Effector memory CD8-positive, alpha-beta T cell (primary cell): ENCODE results near the gene PDZRN3.

Source experiments
- ATAC-seq: fragments of 150-1000 bp; cut with Tn5 transposase; replicated peaks from 2 replicates; pipeline ENCODE4 v1.10.0; 2021; ENCODE audit warnings: mild to moderate bottlenecking, moderate library complexity
- DNase-seq, 3 experiments: peaks; one replicate each; pipeline ENCODE4 v3.0.0; 2021
- H3K27ac Mint-ChIP-seq, 2 donors: one replicate each; pipeline ENCODE4 v1.8.0; 2022; ENCODE audit warnings: mild to moderate bottlenecking in 2 of 2, mixed read lengths in 2 of 2, moderate library complexity in 2 of 2
- H3K27me3 Mint-ChIP-seq, 2 donors: one replicate each; pipeline ENCODE4 v1.8.0; 2022; ENCODE audit warnings: mixed read lengths in 2 of 2
- H3K36me3 Mint-ChIP-seq: one replicate; pipeline ENCODE4 v1.8.0; 2022; ENCODE audit warnings: mild to moderate bottlenecking, moderate library complexity, mixed read lengths; ENCODE audit not compliant: insufficient read depth
- H3K4me1 Mint-ChIP-seq, 2 donors: one replicate each; pipeline ENCODE4 v1.8.0; 2022; ENCODE audit warnings: low read depth in 2 of 2, mixed read lengths in 2 of 2
- H3K4me3 Mint-ChIP-seq, 2 donors: one replicate each; pipeline ENCODE4 v1.8.0; 2022; ENCODE audit warnings: mild to moderate bottlenecking in 2 of 2, mixed read lengths in 2 of 2, moderate library complexity in 2 of 2
- H3K9me3 Mint-ChIP-seq, 2 donors: one replicate each; pipeline ENCODE4 v1.8.0; 2022; ENCODE audit warnings: mixed read lengths in 2 of 2

Gene PDZRN3

DNA sequence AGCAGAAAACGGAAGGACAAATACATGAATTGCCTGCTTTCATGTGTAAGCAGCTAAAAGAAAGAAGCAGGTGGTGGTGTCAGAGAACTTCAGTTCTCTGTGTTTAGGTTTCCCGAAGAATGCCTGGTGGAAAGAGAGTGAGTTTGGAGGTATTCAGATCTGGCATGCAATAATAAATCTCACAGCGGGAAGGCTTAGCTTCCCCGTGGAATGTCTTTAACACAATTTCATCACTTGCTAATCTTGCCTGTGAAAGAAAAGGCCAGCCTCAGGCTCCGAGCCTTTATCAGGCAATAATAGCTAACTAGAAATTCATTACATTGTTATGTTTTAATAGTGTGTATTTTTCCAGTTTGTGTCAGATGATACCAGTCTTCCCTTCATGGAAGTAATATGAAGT, 220.3 kb downstream of the PDZRN3 start:
- no peaks in the 10 kb centered on the region for H3K4me1 Mint-ChIP-seq
- H3K9me3 Mint-ChIP-seq: no peaks in the 10 kb centered on the region
- no peak overlapping the region for H3K27ac Mint-ChIP-seq
- no peaks in the 10 kb centered on the region for H3K36me3 Mint-ChIP-seq
- no peaks in the 10 kb centered on the region for H3K27me3 Mint-ChIP-seq
- ATAC-seq (no peak), DNase-seq (no peak)
- no peak overlapping the region for H3K4me3 Mint-ChIP-seq

DNA sequence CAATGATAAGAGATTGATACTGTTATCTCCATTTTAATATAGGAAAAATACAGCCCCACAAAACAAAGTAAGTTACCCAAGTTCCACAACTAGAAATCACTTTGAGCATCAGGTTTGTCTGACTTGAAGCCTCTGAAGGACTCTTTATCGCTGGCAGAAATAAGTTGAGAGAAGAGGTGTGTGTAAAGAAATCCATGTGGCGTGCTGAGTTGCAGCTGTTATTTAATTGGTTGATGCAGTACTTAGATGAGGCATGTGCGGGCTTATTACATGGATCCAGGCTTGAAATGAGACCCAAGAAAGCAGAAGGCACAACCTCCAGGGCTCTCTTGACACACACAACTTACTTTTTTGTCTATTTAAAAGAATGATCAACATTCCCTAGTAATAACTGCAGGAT, 221.3 kb downstream of the PDZRN3 start:
- no peaks in the 10 kb centered on the region for H3K4me1 Mint-ChIP-seq
- no peak for ATAC-seq
- no peak overlapping the region for H3K27ac Mint-ChIP-seq
- H3K36me3 Mint-ChIP-seq: no peaks in the 10 kb centered on the region
- H3K27me3 Mint-ChIP-seq: no peaks in the 10 kb centered on the region
- H3K9me3 Mint-ChIP-seq: no peaks in the 10 kb centered on the region
- no peak overlapping the region for H3K4me3 Mint-ChIP-seq
- DNase-seq: no peak

DNA sequence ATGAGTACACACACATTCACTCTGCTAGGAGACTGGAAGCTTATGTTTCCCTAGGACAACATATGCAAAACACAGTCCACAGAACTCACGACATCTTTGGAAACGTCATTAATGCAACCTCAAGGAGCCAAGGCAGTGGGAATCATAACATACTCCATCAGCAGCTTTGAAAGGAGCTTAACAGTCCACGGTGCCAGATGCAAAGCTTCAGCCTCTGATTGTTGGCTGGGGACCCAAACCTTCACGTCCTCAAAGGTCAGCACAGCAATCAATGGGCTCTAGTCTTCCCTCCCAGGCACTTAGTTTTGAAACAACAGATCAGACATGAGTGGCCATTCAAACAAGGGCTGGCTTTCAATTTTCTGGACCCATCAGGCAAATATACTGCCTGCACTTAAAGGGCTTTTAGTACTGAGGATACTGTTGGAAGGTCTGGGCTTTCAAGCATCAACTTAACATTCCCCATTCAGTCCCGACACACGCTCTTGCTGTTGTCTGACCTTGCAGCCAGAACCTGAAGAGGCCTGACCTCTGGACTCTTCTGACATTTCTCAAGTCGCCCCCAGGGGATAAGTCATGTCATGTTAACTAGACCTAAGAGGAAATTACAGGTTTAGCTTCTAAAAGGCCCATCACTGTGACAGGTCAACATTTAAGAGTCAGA, 223.0 kb downstream of the PDZRN3 start:
- ATAC-seq (no peak), DNase-seq (no peak)
- H3K9me3 Mint-ChIP-seq: no peaks in the 10 kb centered on the region
- H3K36me3 Mint-ChIP-seq: no peaks in the 10 kb centered on the region
- H3K4me1 Mint-ChIP-seq: no peaks in the 10 kb centered on the region
- no peaks in the 10 kb centered on the region for H3K27me3 Mint-ChIP-seq
- H3K4me3 Mint-ChIP-seq: no peak overlapping the region
- H3K27ac Mint-ChIP-seq: no peak overlapping the region

DNA sequence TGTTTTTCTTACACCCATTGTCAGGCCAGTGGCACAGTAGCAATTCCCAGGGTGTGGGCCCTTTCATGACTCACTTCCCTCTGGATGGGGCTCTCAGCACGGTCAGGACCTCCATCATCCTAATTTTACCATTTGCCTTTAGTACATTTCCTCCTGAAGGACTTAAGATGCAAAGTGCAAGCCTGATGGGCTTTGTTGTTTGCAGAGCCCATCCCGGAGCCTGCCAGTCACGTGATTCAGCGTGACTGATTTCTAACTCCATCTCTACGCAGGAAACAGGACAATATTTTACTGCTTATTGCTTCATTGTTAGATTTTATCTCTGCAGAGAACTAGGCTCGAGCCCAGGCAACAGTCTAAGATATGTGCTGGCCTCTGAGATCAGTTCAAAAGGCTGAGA, 223.7 kb downstream of the PDZRN3 start:
- H3K27ac Mint-ChIP-seq: no peak overlapping the region
- no peaks in the 10 kb centered on the region for H3K9me3 Mint-ChIP-seq
- no peaks in the 10 kb centered on the region for H3K4me1 Mint-ChIP-seq
- H3K36me3 Mint-ChIP-seq: no peaks in the 10 kb centered on the region
- no peak for DNase-seq
- no peaks in the 10 kb centered on the region for H3K27me3 Mint-ChIP-seq
- ATAC-seq: no peak
- H3K4me3 Mint-ChIP-seq: no peak overlapping the region

DNA sequence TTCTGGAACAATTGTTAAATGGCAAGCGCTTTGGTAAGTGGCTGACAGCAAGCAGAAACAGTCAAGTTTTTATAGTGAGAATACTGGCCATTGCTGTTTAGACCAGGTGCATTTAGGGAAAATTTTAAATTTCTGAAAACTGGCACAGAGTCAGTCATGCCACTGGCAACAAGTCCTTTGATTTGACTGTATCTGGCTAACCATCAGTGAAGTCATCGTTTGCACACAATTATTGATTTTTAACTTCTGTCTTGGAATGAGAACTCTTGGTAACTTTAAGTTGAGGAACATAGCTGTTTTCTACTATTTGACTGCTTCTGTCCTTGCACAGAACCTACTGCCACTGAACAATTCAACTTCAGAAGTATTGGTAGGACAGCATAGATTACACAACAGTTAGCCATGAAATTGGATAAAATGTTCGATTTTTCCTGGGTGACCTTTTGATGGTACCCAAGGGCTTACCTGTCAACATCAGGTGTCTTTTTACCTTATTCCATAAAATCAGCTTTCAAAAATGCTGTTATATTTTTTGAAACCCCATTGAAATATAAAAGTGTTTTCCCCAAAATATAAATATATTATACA, 225.0 kb downstream of the PDZRN3 start:
- DNase-seq (no peak), ATAC-seq (no peak)
- H3K27ac Mint-ChIP-seq: no peak overlapping the region
- no peaks in the 10 kb centered on the region for H3K36me3 Mint-ChIP-seq
- no peaks in the 10 kb centered on the region for H3K4me1 Mint-ChIP-seq
- H3K27me3 Mint-ChIP-seq: no peaks in the 10 kb centered on the region
- H3K9me3 Mint-ChIP-seq: no peaks in the 10 kb centered on the region
- no peak overlapping the region for H3K4me3 Mint-ChIP-seq

DNA sequence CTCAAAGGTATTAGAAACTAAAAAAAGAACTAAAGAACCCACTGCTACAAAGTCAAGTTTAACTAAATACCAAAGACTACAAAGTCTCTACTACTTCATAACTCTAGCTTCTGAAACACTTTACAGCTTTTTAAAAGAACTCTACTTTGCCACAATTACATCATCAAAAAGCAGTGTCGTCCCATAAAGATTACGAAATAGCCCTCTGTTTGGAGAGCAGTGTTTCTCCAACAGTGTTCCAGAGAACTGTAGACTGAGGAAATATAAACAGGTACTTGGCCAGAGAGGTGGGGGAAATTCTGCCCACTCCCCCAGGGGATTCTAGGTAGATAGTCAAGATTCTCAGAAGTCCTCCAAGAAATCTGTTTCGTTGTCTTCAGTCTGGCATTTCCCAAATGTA, 225.6 kb downstream of the PDZRN3 start:
- no peak for ATAC-seq
- Mint-ChIP-seq H3K27me3 (no peaks in the 10 kb centered on the region), H3K4me1 (no peaks in the 10 kb centered on the region), H3K36me3 (no peaks in the 10 kb centered on the region), H3K27ac (no peak overlapping the region), H3K9me3 (peaks cover 0 to 2% of the 10 kb centered on the region in 2 donors), H3K4me3 (no peak overlapping the region)
- no peak for DNase-seq

DNA sequence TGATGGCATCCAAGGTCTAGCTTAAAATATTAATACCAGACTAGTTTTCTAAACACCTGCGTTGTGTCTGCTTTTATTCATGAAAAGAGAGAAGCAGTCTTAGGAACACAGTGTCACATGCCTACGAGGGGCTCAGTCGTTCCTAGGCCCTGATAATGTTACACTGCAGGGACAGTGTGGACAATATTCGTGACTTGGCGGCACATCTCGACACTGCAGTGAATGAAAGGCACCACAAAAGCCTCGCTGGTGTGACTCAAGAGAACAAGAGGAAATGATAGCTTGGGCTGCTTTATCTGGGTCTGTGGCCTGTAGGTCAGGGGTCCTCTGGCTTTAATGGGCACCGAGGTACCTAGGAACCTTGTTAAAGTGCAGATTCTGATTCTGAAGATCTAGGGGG, 226.7 kb downstream of the PDZRN3 start:
- no peak overlapping the region for H3K4me3 Mint-ChIP-seq
- no peak overlapping the region for H3K27ac Mint-ChIP-seq
- ATAC-seq: no peak
- no peak for DNase-seq
- no peaks in the 10 kb centered on the region for H3K36me3 Mint-ChIP-seq
- peaks cover 0 to 3% of the 10 kb centered on the region in 2 donors for H3K9me3 Mint-ChIP-seq
- H3K4me1 Mint-ChIP-seq: no peaks in the 10 kb centered on the region
- no peaks in the 10 kb centered on the region for H3K27me3 Mint-ChIP-seq

DNA sequence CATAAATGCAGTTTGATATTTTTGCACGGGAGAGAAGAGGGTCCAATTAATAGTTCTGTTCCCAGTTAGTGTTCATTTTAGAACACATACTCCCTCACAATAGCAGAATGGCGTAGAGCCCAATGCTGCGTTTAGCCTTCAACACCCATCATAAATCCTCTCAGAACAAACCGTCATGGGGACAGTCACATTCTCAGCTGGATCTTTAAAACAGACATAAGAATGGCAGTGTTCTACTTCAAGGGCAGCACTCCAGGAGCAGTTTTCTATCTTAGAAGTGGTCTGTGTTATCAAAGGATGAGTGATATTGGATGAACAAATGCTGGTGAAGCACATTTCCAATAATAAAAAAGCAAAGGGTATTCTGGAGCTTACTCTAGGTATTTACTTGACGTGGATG, 230.5 kb downstream of the PDZRN3 start:
- no peaks in the 10 kb centered on the region for H3K27me3 Mint-ChIP-seq
- no peak overlapping the region for H3K27ac Mint-ChIP-seq

DNA sequence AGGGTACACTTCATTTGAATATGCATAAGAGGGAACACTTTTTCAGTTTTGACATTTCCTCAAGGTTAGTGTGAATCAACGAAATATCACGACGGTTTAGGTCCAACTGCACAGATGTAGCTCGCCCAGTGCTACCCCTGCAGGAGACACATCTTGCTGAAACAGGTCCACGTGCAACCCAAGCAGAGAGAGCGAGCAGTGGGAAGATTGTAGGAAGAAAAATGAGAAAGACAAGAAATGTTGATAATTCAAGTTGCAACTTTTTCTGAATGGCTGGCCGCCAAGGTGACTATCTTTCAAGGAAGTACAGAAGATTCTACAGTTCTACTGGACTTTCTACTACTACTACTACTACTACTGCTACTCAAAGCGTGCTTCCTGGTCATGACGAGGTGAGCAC, 231.7 kb downstream of the PDZRN3 start:
- no peak for ATAC-seq
- Mint-ChIP-seq H3K27ac (no peak overlapping the region), H3K9me3 (peaks cover 0 to 8% of the 10 kb centered on the region in 2 donors), H3K27me3 (no peaks in the 10 kb centered on the region), H3K36me3 (no peaks in the 10 kb centered on the region), H3K4me3 (no peak overlapping the region), H3K4me1 (no peaks in the 10 kb centered on the region)
- no peak for DNase-seq

More for the DNA sequence above, 230.5 kb downstream of the PDZRN3 start:
- no peaks in the 10 kb centered on the region for H3K36me3 Mint-ChIP-seq
- DNase-seq (no peak), ATAC-seq (no peak)
- H3K9me3 Mint-ChIP-seq: peaks cover 0 to 7% of the 10 kb centered on the region in 2 donors
- H3K4me3 Mint-ChIP-seq: no peak overlapping the region
- no peaks in the 10 kb centered on the region for H3K4me1 Mint-ChIP-seq

DNA sequence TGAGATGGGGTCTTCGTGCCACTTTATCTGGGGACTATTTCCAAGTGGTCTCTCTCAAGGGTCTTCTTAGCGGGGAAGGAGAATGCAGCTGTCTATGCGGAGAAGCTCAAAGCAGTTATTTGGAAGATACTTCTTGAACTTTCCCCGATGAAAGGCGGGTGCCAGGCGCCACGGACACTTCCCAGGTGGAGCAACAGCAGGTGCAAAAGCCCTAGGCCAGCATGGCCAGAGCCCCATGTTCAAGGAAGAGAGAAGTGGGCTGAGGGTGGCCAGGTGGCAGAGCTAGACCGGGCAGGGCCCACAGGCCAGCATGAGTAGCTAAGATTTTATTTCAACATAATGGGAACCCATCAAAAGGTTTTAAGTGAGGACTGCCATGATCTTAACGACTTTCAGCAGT, 232.8 kb downstream of the PDZRN3 start:
- Mint-ChIP-seq H3K27me3 (no peaks in the 10 kb centered on the region), H3K9me3 (peaks cover 0 to 8% of the 10 kb centered on the region in 2 donors), H3K4me3 (no peak overlapping the region), H3K36me3 (no peaks in the 10 kb centered on the region), H3K27ac (no peak overlapping the region), H3K4me1 (no peaks in the 10 kb centered on the region)
- DNase-seq: no peak
- ATAC-seq: no peak

DNA sequence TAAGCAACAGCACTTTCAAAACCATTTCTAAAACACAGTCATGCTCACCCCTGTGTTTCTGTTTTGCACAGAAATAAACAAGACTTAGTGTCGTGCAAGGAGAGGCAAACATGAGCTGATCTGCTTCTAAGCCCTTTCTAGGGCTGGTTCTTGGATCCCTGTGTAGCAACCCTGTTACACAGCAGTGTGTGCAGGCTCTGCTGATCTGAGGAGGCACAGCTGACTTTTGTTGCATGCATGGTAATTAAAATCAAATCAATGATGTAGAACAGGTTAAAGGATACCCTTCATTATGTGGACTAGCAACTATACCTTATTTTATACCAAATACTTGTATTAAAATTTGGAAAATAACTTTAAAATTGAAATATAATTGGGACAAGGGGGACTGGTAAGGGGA, 234.8 kb downstream of the PDZRN3 start:
- no peak overlapping the region for H3K27ac Mint-ChIP-seq
- no peak overlapping the region for H3K4me3 Mint-ChIP-seq

DNA sequence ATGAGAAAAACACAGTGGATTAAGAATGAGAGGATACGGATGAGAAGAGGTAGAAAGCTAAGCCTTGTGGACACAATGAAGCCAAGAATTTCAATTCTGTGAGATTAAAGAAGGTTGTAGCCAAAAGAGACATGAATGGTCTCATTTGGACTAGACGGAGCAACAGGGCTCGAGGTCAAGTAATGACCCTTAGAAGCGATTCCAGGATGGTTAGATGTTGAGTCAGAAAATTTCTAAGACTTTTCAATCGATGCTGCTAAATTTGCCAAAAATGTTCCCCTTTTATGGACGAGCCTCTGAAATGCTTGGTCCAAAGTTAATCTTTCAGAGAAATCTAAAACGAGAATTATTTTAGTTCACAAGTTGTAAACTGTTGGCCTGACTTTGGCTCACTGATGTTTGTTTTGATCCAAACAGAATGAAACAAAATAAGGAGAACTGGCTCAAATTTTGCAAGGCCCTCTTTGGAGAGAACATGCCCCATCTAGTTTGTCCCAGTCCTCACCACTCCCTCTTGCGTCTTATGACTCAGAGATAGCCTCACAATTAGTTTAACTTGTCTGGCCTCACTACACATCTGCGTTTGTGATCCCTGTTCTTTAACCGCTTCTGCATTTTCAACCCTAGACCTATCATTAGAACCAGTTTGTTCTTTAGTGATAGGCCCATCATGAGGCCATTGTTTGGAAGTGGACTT, 235.5 kb downstream of the PDZRN3 start:
- no peak for DNase-seq
- no peak overlapping the region for H3K4me3 Mint-ChIP-seq
- H3K27me3 Mint-ChIP-seq: no peaks in the 10 kb centered on the region
- H3K36me3 Mint-ChIP-seq: no peaks in the 10 kb centered on the region
- no peak for ATAC-seq
- no peaks in the 10 kb centered on the region for H3K4me1 Mint-ChIP-seq
- H3K9me3 Mint-ChIP-seq: peaks cover 0 to 10% of the 10 kb centered on the region in 2 donors
- H3K27ac Mint-ChIP-seq: no peak overlapping the region

More for the DNA sequence above, 234.8 kb downstream of the PDZRN3 start:
- ATAC-seq (no peak), DNase-seq (no peak)
- Mint-ChIP-seq H3K27me3 (no peaks in the 10 kb centered on the region), H3K9me3 (peaks cover 0 to 8% of the 10 kb centered on the region in 2 donors), H3K36me3 (no peaks in the 10 kb centered on the region), H3K4me1 (no peaks in the 10 kb centered on the region)

DNA sequence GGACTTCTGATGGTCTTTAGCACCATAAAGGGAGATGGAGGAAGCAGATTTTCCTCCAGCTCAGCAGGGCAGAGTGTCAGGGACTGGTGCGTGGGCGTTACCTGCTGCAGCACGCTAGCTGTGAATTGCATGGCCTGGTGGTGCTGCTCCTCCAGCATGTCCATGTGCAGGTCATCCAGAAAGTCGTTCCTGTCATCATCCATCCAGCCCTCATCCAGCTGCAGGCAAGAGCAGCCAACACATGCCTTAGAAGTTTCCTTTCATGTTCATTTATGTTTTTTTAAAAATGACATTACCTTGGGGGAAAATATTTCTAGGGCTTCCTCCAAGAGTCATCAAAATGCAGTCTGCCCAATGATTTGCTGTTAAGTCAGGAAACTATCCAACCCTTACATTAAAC, 239.2 kb downstream of the PDZRN3 start:
- ATAC-seq (no peak), DNase-seq (no peak)
- Mint-ChIP-seq H3K4me1 (no peaks in the 10 kb centered on the region), H3K4me3 (no peak overlapping the region), H3K27me3 (no peaks in the 10 kb centered on the region), H3K9me3 (peaks cover 9 to 14% of the 10 kb centered on the region in 2 donors), H3K36me3 (no peaks in the 10 kb centered on the region), H3K27ac (no peak overlapping the region)
